Measurements from ENCODE around the gene ATP2A3.

ATP2A3 gene

DNA sequence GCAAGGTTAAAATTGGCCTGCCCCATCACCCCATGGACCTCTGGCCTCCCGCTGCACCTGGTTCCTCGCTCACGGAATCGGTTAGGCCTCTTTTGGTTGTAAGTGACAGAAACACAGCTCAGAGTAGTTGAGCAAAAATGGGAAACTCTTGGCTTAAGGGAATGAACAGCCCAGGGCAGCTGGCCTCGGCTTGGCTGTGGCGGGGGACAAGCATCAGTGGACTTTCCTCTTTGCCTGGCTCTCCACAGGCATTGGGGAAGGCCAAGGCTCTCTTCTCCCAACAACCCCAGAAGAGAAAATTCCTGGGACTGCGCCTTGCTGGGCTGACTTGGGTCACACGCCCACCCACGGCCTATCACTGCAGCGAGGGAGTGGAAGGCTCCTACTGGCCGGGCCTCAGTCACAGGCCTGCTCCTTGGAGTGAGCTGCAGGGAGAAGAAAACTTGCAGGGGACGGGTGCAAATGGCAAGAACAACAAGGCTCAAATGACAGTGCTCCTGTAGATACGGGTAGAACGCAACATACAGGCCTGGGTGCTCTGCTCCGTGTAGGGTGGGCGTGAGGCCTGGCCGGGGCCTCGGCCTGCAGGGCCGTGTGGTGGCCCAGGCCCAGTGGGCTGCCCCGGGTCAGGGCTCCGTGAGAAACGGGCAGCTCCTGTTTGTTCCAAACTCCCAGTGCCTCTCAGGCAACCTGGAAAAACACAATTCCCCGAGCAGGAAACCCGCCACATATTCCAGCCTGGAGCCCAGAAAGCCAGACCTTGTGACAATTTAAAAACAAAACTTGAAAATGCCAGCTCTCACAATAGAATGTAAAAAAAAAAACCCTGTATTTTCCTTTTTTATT is 25.0 kb upstream of the ATP2A3 start:
- no peak for TF ChIP-seq FOXP2 (optimal IDR thresholded peaks at IDR 0.05; ENCODE audit: borderline replicate concordance, extremely low read depth, extremely low read length, insufficient read depth)
- no peak for TF ChIP-seq TAF1 (IDR thresholded peaks at IDR 0.05; ENCODE audit: borderline replicate concordance, insufficient read depth, low read length)
- TF ChIP-seq SIN3A (IDR thresholded peaks at IDR 0.05; ENCODE audit: borderline replicate concordance, insufficient read depth, low read length), result no peak
- no peak for TF ChIP-seq POLR2AphosphoS5 (IDR thresholded peaks at IDR 0.05; ENCODE audit: low read depth, low read length)
- TF ChIP-seq, protein P1, sequence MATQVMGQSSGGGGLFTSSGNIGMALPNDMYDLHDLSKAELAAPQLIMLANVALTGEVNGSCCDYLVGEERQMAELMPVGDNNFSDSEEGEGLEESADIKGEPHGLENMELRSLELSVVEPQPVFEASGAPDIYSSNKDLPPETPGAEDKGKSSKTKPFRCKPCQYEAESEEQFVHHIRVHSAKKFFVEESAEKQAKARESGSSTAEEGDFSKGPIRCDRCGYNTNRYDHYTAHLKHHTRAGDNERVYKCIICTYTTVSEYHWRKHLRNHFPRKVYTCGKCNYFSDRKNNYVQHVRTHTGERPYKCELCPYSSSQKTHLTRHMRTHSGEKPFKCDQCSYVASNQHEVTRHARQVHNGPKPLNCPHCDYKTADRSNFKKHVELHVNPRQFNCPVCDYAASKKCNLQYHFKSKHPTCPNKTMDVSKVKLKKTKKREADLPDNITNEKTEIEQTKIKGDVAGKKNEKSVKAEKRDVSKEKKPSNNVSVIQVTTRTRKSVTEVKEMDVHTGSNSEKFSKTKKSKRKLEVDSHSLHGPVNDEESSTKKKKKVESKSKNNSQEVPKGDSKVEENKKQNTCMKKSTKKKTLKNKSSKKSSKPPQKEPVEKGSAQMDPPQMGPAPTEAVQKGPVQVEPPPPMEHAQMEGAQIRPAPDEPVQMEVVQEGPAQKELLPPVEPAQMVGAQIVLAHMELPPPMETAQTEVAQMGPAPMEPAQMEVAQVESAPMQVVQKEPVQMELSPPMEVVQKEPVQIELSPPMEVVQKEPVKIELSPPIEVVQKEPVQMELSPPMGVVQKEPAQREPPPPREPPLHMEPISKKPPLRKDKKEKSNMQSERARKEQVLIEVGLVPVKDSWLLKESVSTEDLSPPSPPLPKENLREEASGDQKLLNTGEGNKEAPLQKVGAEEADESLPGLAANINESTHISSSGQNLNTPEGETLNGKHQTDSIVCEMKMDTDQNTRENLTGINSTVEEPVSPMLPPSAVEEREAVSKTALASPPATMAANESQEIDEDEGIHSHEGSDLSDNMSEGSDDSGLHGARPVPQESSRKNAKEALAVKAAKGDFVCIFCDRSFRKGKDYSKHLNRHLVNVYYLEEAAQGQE (IDR thresholded peaks at IDR 0.05; ENCODE audit: insufficient read depth in 1 of 2, low read depth in 2 of 2, low read length in 2 of 2), result no peak

DNA sequence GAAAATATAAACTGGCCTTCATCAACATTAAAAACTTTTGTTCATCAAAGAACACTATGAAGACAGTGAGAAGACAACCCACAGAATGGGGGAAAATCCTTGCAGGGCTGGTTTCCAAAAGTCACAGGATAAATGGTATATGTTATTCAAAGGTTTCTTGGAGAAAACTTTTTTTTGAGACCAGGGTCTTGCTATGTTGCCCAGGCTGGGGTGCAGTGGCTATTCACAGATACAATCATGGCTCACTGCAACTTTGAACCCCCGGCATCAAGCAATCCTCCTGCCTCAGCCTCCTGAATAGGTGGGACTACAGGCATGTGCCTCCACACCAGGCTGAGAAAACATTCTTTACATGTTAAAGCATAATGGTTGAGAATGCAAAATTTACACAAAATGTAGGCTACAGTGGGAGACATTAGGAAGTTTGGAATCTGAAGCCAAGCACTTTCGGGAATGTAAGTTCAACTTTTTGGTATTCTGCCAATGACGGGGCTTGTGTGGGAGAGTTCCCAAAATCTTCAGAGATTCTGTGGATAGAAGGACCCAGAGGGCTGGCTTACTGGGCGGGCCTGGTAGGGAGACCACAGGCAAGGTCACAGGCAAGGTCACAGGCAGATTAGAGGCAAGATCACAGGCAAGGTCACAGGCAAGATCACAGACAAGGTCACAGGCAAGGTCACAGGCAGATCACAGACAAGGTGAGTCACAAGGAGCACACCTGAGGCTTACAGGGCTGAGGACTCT is 24.2 kb upstream of the ATP2A3 start:
- TF ChIP-seq SIN3A (IDR thresholded peaks at IDR 0.05; ENCODE audit: borderline replicate concordance, insufficient read depth, low read length) (no peak), TAF1 (IDR thresholded peaks at IDR 0.05; ENCODE audit: borderline replicate concordance, insufficient read depth, low read length) (no peak), FOXP2 (optimal IDR thresholded peaks at IDR 0.05; ENCODE audit: borderline replicate concordance, extremely low read depth, extremely low read length, insufficient read depth) (no peak), POLR2AphosphoS5 (IDR thresholded peaks at IDR 0.05; ENCODE audit: low read depth, low read length) (no peak)
- TF ChIP-seq, protein P1 (IDR thresholded peaks at IDR 0.05; ENCODE audit: insufficient read depth in 1 of 2, low read depth in 2 of 2, low read length in 2 of 2), result no peak

- TF ChIP-seq, protein P1 (IDR thresholded peaks at IDR 0.05; ENCODE audit: insufficient read depth in 1 of 2, low read depth in 2 of 2, low read length in 2 of 2), result no peak
- TF ChIP-seq SIN3A (IDR thresholded peaks at IDR 0.05; ENCODE audit: borderline replicate concordance, insufficient read depth, low read length) (no peak), FOXP2 (optimal IDR thresholded peaks at IDR 0.05; ENCODE audit: borderline replicate concordance, extremely low read depth, extremely low read length, insufficient read depth) (no peak), TAF1 (IDR thresholded peaks at IDR 0.05; ENCODE audit: borderline replicate concordance, insufficient read depth, low read length) (no peak), POLR2AphosphoS5 (IDR thresholded peaks at IDR 0.05; ENCODE audit: low read depth, low read length) (no peak)
Measured at GRCh38 chr17:3986939-3987335, 22.7 kb upstream of the ATP2A3 start.

DNA sequence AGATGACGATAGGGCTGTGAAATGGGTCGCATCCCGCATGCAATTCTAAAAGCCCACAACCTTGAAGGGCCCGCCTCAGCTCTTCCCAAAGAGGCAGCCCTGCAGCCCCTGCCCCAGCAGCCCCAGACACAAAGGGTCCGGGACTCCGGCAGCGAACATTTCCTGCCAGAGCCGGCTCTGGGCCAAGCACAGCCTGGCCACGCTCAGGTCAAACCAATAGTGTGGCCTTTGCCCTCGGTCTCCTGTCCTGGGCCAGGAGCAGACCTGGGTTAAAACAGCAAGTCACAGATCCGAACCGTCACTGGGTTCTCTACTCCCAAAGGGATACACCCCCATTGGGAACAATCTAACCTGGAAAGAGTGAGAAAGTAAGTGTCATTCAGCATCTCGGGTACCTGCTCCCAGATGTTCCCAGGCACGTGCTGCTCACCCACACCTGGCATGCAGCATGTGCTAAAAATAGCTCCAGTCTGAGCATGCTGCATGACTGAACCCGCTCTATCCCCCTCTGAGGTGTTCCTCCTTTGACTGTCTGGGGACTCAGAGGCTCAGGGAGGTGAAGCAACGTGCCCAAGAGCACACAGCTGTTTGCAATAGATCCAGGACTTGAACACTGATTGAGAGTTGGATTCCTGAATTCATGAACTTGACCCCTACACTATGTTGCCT is 22.2 kb upstream of the ATP2A3 start:
- TF ChIP-seq POLR2AphosphoS5 (IDR thresholded peaks at IDR 0.05; ENCODE audit: low read depth, low read length) (no peak), FOXP2 (optimal IDR thresholded peaks at IDR 0.05; ENCODE audit: borderline replicate concordance, extremely low read depth, extremely low read length, insufficient read depth) (no peak), SIN3A (IDR thresholded peaks at IDR 0.05; ENCODE audit: borderline replicate concordance, insufficient read depth, low read length) (no peak), TAF1 (IDR thresholded peaks at IDR 0.05; ENCODE audit: borderline replicate concordance, insufficient read depth, low read length) (no peak)
- TF ChIP-seq, protein P1 (IDR thresholded peaks at IDR 0.05; ENCODE audit: insufficient read depth in 1 of 2, low read depth in 2 of 2, low read length in 2 of 2), result no peak

All from PFSK-1 (cell line).